Measurements from ENCODE around the gene NAV2.

DNA sequence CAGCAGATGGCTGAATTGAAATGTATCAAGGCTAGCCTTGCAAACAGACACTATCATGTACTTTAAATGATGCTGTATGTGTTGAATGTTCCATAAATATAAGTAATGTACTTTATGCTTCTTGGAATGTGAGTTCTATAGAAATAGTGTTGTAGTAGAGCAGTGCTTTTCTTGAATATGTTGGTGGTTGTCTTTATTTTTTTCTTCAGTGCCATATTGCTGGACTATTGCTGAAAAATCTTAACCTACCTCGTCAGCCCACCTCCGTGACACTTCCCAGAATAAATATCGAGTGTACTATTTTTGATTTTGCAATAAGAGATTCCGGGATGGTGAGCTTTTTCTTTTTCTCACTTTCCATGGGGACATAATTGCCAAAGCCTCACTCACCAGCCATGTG, 153.9 kb downstream of the NAV2 start:
- TF ChIP-seq, protein P1, sequence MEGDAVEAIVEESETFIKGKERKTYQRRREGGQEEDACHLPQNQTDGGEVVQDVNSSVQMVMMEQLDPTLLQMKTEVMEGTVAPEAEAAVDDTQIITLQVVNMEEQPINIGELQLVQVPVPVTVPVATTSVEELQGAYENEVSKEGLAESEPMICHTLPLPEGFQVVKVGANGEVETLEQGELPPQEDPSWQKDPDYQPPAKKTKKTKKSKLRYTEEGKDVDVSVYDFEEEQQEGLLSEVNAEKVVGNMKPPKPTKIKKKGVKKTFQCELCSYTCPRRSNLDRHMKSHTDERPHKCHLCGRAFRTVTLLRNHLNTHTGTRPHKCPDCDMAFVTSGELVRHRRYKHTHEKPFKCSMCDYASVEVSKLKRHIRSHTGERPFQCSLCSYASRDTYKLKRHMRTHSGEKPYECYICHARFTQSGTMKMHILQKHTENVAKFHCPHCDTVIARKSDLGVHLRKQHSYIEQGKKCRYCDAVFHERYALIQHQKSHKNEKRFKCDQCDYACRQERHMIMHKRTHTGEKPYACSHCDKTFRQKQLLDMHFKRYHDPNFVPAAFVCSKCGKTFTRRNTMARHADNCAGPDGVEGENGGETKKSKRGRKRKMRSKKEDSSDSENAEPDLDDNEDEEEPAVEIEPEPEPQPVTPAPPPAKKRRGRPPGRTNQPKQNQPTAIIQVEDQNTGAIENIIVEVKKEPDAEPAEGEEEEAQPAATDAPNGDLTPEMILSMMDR (conservative IDR thresholded peaks at IDR 0.05 in 1 of 2, IDR thresholded peaks at IDR 0.05 in 1 of 2; ENCODE audit: extremely low read depth in 1 of 2, insufficient read depth in 1 of 2, low read depth in 1 of 2, low read length in 2 of 2), result no peak
- TF ChIP-seq EZH2 (IDR thresholded peaks at IDR 0.05; ENCODE audit: borderline replicate concordance, low read length), result no peak
